Fibroblast of lung (primary cell): ENCODE results near the gene MRPL33.

ENCODE experiments used
- CTCF ChIP-seq, 2 donors: IDR thresholded peaks in 1 of 2; conservative IDR thresholded peaks in 1 of 2; 1 replicate in 1 of 2; 2 replicates in 1 of 2; pipeline ENCODE4 v1.5.1; 2011 to 2012; ENCODE audit warnings: low read length in 2 of 2, control low read depth in 1 of 2, inconsistent platforms in 1 of 2, low read depth in 1 of 2, mild to moderate bottlenecking in 1 of 2
- EZH2 ChIP-seq: IDR thresholded peaks from 2 replicates; pipeline ENCODE4 v1.5.1; 2012; ENCODE audit warnings: low read length, control low read depth, mild to moderate bottlenecking; ENCODE audit errors: missing control alignments

GRCh38 chr2:27727257-27727656 lies 44.3 kb upstream of the MRPL33 start:
- TF ChIP-seq CTCF (conservative IDR thresholded peaks at IDR 0.05 in 1 of 2, IDR thresholded peaks at IDR 0.05 in 1 of 2; ENCODE audit: low read depth in 1 of 2, low read length in 2 of 2) (no peak), EZH2 (no peak)
